ENCODE results near the gene GFRA1.

DNA sequence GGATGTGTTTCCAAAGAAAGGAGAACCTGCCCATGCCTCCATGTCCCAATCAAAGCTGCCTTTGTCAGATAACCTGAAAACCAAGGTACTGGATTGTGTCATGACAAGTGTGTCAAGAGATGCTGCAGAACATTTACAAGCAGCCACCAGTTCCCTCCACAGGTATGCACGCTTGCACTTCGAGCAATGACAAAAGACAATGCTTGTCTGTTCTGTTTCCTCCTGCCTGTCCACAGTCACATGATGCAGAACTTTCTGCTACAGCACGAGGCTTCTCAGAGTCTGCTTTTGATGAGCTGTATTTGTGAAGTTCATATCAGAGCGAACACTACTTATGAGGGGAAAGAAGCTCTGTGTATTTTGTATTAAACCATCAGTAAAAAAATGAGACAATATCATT is 209.9 kb downstream of the GFRA1 start:
- TF ChIP-seq EZH2phosphoT487 (IDR thresholded peaks at IDR 0.05; ENCODE audit: low read depth, severe bottlenecking, unreplicated experiment) (no peak), EZH2 (IDR thresholded peaks at IDR 0.05; ENCODE audit: borderline replicate concordance) (no peak)

Measured in hepatocyte (in vitro differentiated cells).